Endothelial cell of umbilical vein (primary cell): Measurements from ENCODE around the gene SIN3B.

ENCODE experiments used
- EZH2 ChIP-seq: IDR thresholded peaks from 2 replicates; pipeline ENCODE4 v1.6.1; 2012; ENCODE audit warnings: borderline replicate concordance, low read depth, mild to moderate bottlenecking, moderate library complexity, low read length, inconsistent platforms; ENCODE audit not compliant: severe bottlenecking
- MYC ChIP-seq: IDR thresholded peaks from one replicate; pipeline ENCODE4 v1.6.1; 2011; ENCODE audit warnings: mild to moderate bottlenecking, low read depth, low read length
- POLR2A ChIP-seq: IDR thresholded peaks from 2 replicates; pipeline ENCODE4 v1.6.1; 2012; ENCODE audit warnings: low read depth, mild to moderate bottlenecking, control low read depth, low read length
- POLR2AphosphoS5 ChIP-seq: IDR thresholded peaks from 2 replicates; pipeline ENCODE4 v1.6.1; 2012; ENCODE audit warnings: low read depth, mild to moderate bottlenecking, control low read depth, low read length, moderate library complexity; ENCODE audit not compliant: insufficient read depth
- TF ChIP-seq, protein P1 (sequence below), 2 donors: IDR thresholded peaks; 1 replicate in 1 of 2; 2 replicates in 1 of 2; pipeline ENCODE4 v1.5.1; 2011; ENCODE audit warnings: low read length in 2 of 2, mild to moderate bottlenecking in 2 of 2, moderate library complexity in 2 of 2, control low read depth in 1 of 2, inconsistent platforms in 1 of 2, low read depth in 1 of 2; ENCODE audit not compliant: insufficient read depth in 1 of 2; ENCODE audit errors: extremely low read depth in 1 of 2

- TF ChIP-seq POLR2A (no peak), MYC (no peak), EZH2 (no peak), POLR2AphosphoS5 (no peak)
- TF ChIP-seq, protein P1, sequence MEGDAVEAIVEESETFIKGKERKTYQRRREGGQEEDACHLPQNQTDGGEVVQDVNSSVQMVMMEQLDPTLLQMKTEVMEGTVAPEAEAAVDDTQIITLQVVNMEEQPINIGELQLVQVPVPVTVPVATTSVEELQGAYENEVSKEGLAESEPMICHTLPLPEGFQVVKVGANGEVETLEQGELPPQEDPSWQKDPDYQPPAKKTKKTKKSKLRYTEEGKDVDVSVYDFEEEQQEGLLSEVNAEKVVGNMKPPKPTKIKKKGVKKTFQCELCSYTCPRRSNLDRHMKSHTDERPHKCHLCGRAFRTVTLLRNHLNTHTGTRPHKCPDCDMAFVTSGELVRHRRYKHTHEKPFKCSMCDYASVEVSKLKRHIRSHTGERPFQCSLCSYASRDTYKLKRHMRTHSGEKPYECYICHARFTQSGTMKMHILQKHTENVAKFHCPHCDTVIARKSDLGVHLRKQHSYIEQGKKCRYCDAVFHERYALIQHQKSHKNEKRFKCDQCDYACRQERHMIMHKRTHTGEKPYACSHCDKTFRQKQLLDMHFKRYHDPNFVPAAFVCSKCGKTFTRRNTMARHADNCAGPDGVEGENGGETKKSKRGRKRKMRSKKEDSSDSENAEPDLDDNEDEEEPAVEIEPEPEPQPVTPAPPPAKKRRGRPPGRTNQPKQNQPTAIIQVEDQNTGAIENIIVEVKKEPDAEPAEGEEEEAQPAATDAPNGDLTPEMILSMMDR (IDR thresholded peaks at IDR 0.05; ENCODE audit: extremely low read depth in 1 of 2, insufficient read depth in 1 of 2, low read depth in 1 of 2, low read length in 2 of 2) = no peak
Measured at GRCh38 chr19:16878181-16878965, 49.2 kb downstream of the SIN3B start.
